ENCODE measurements around the gene TGFBR3.

Gene TGFBR3

GRCh38 chr1:91799159-91799558 lies 86.8 kb downstream of the TGFBR3 start:
- Histone ChIP-seq H3K9me3 (ENCODE audit: severe bottlenecking) (no peaks in the 10 kb centered on the region), H3K4me3 (ENCODE audit: severe bottlenecking) (no peak overlapping the region), H3K27me3 (ENCODE audit: insufficient read depth, poor library complexity, severe bottlenecking) (no peaks in the 10 kb centered on the region), H3K27ac (ENCODE audit: poor library complexity, severe bottlenecking) (no peak overlapping the region), H3K4me1 (ENCODE audit: insufficient read depth, poor library complexity, severe bottlenecking) (peaks cover 11% of the 10 kb centered on the region), H3K36me3 (ENCODE audit: low read depth) (no peaks in the 10 kb centered on the region)
- TF ChIP-seq CTCF (IDR thresholded peaks at IDR 0.05; ENCODE audit: poor library complexity, severe bottlenecking): no peak
- DNase-seq (ENCODE audit: low spot score) (no peak), ATAC-seq (ENCODE audit: low read depth) (no peak)

- Histone ChIP-seq H3K27ac (ENCODE audit: poor library complexity, severe bottlenecking) (no peak overlapping the region), H3K4me3 (ENCODE audit: severe bottlenecking) (no peak overlapping the region), H3K4me1 (ENCODE audit: insufficient read depth, poor library complexity, severe bottlenecking) (peaks cover 7% of the 10 kb centered on the region), H3K9me3 (ENCODE audit: severe bottlenecking) (no peaks in the 10 kb centered on the region), H3K27me3 (ENCODE audit: insufficient read depth, poor library complexity, severe bottlenecking) (no peaks in the 10 kb centered on the region), H3K36me3 (ENCODE audit: low read depth) (no peaks in the 10 kb centered on the region)
- ATAC-seq (ENCODE audit: low read depth) (no peak), DNase-seq (ENCODE audit: low spot score) (no peak)
- no peak for TF ChIP-seq CTCF (IDR thresholded peaks at IDR 0.05; ENCODE audit: poor library complexity, severe bottlenecking)
Observed at GRCh38 chr1:91798740-91799139, 87.2 kb downstream of the TGFBR3 start.

- no peaks in the 10 kb centered on the region for H3K36me3 ChIP-seq (ENCODE audit: low read depth)
- H3K9me3 ChIP-seq (ENCODE audit: severe bottlenecking): no peaks in the 10 kb centered on the region
- no peak for ATAC-seq (ENCODE audit: low read depth)
- H3K4me3 ChIP-seq (ENCODE audit: severe bottlenecking): no peak overlapping the region
- no peak for TF ChIP-seq CTCF (IDR thresholded peaks at IDR 0.05; ENCODE audit: poor library complexity, severe bottlenecking)
- no peak for DNase-seq (ENCODE audit: low spot score)
- H3K27me3 ChIP-seq (ENCODE audit: insufficient read depth, poor library complexity, severe bottlenecking): no peaks in the 10 kb centered on the region
- peaks cover 4% of the 10 kb centered on the region for H3K4me1 ChIP-seq (ENCODE audit: insufficient read depth, poor library complexity, severe bottlenecking)
- H3K27ac ChIP-seq (ENCODE audit: poor library complexity, severe bottlenecking): no peak overlapping the region
Observed at GRCh38 chr1:91798241-91798648, 87.7 kb downstream of the TGFBR3 start.

GRCh38 chr1:91797164-91797563 lies 88.8 kb downstream of the TGFBR3 start:
- DNase-seq (ENCODE audit: low spot score): no peak
- TF ChIP-seq CTCF (IDR thresholded peaks at IDR 0.05; ENCODE audit: poor library complexity, severe bottlenecking): no peak
- H3K27ac ChIP-seq (ENCODE audit: poor library complexity, severe bottlenecking): no peak overlapping the region
- peaks cover 6% of the 10 kb centered on the region for H3K4me1 ChIP-seq (ENCODE audit: insufficient read depth, poor library complexity, severe bottlenecking)
- no peak overlapping the region for H3K4me3 ChIP-seq (ENCODE audit: severe bottlenecking)
- no peak for ATAC-seq (ENCODE audit: low read depth)
- no peaks in the 10 kb centered on the region for H3K9me3 ChIP-seq (ENCODE audit: severe bottlenecking)
- H3K27me3 ChIP-seq (ENCODE audit: insufficient read depth, poor library complexity, severe bottlenecking): no peaks in the 10 kb centered on the region
- no peaks in the 10 kb centered on the region for H3K36me3 ChIP-seq (ENCODE audit: low read depth)

GRCh38 chr1:91796390-91796654 lies 89.6 kb downstream of the TGFBR3 start:
- no peak overlapping the region for H3K27ac ChIP-seq (ENCODE audit: poor library complexity, severe bottlenecking)
- no peak for DNase-seq (ENCODE audit: low spot score)
- peaks cover 9% of the 10 kb centered on the region for H3K4me1 ChIP-seq (ENCODE audit: insufficient read depth, poor library complexity, severe bottlenecking)
- no peak overlapping the region for H3K4me3 ChIP-seq (ENCODE audit: severe bottlenecking)
- no peaks in the 10 kb centered on the region for H3K36me3 ChIP-seq (ENCODE audit: low read depth)
- no peak for TF ChIP-seq CTCF (IDR thresholded peaks at IDR 0.05; ENCODE audit: poor library complexity, severe bottlenecking)
- no peak for ATAC-seq (ENCODE audit: low read depth)
- H3K9me3 ChIP-seq (ENCODE audit: severe bottlenecking): no peaks in the 10 kb centered on the region
- no peaks in the 10 kb centered on the region for H3K27me3 ChIP-seq (ENCODE audit: insufficient read depth, poor library complexity, severe bottlenecking)
